Activated B cell treated with CpG ODN at 0.5 μM for 24 hours (primary cell): ENCODE results near the gene VOPP1. TPM values are rescaled to one million over a fixed set of nuclear protein-coding genes. Genes with fewer than 3 reads are reported as not detected.

Source experiments
- ATAC-seq: fragments of 200-7000 bp; cut with Tn5 transposase; one replicate; pipeline ENCODE4 v1.10.0; 2021; ENCODE audit warnings: low read depth, mild to moderate bottlenecking, moderate library complexity
- CTCF ChIA-PET: fragments of 350-600 bp; sonication (Branson Sonifier 250); formaldehyde crosslinking; loops from one replicate; lab custom pipeline; 2021; ENCODE audit warnings: antibody characterized with exemption; lab: Charles Lee
- POLR2A ChIA-PET: fragments of 350-600 bp; sonication (Branson Sonifier 250); formaldehyde crosslinking; loops from one replicate; lab custom pipeline; 2021; ENCODE audit warnings: antibody characterized with exemption; lab: Charles Lee
- DNase-seq: peaks from one replicate; pipeline ENCODE4 v3.0.0; 2022
- H3K27ac Mint-ChIP-seq: one replicate; pipeline ENCODE4 v1.8.0; 2020; ENCODE audit warnings: mixed read lengths
- H3K27me3 Mint-ChIP-seq: one replicate; pipeline ENCODE4 v1.8.0; 2021; ENCODE audit warnings: mixed read lengths
- H3K36me3 Mint-ChIP-seq: one replicate; pipeline ENCODE4 v1.8.0; 2021; ENCODE audit warnings: low read depth, mixed read lengths
- H3K4me1 Mint-ChIP-seq: one replicate; pipeline ENCODE4 v1.8.0; 2021; ENCODE audit warnings: mixed read lengths
- H3K4me3 Mint-ChIP-seq: one replicate; pipeline ENCODE4 v1.8.0; 2020; ENCODE audit warnings: mild to moderate bottlenecking, mixed read lengths
- H3K9me3 Mint-ChIP-seq: one replicate; pipeline ENCODE4 v1.8.0; 2020; ENCODE audit warnings: mixed read lengths
- CTCF ChIP-seq: fragments of 200-600 bp; IDR thresholded peaks from one replicate; pipeline ENCODE4 v1.8.0; 2022; ENCODE audit warnings: antibody characterized with exemption, mild to moderate bottlenecking
- intact Hi-C: fragments of 100-400 bp; cut with micrococcal nuclease; formaldehyde crosslinking; loops from one replicate; pipeline ENCODE4 v1.15.1; 2024
- total RNA-seq: library from RNA; stranded (reverse); gene quantifications from 2 replicates; pipeline ENCODE4 v1.2.3, GENCODE V29; 2022

VOPP1 gene
- total RNA-seq, 1 donor from 2014 or later: 438 TPM

- ChIA-PET POLR2A (interaction anchor here (1.1 kb wide), 1 partner anchor 7 kb away, joined by 3 read pairs; no protein-coding TSS in a partner anchor), CTCF (no interaction called here)
- intact Hi-C loops: loop anchor here (5.0 kb wide), 1 partner anchor 133 kb away; no protein-coding TSS in a partner anchor
- Mint-ChIP-seq H3K9me3 (no peaks in the 10 kb centered on the region), H3K4me1 (peaks cover 8% of the 10 kb centered on the region), H3K36me3 (peaks cover 48% of the 10 kb centered on the region), H3K27ac (no peak overlapping the region), H3K4me3 (no peak overlapping the region), H3K27me3 (no peaks in the 10 kb centered on the region)
- DNase-seq: no peak
- no peak for ATAC-seq
- TF ChIP-seq CTCF: no peak
Measured at GRCh38 chr7:55449205-55449991, 122.9 kb downstream of the VOPP1 start.

- H3K4me1 Mint-ChIP-seq: peaks cover 8% of the 10 kb centered on the region
- CTCF ChIA-PET: no interaction called here
- no peaks in the 10 kb centered on the region for H3K9me3 Mint-ChIP-seq
- intact Hi-C loops: loop anchor here (5.0 kb wide), 1 partner anchor 134 kb away; no protein-coding TSS in a partner anchor
- TF ChIP-seq CTCF: no peak
- H3K27ac Mint-ChIP-seq: no peak overlapping the region
- POLR2A ChIA-PET: no interaction called here
- ATAC-seq (no peak), DNase-seq (no peak)
- peaks cover 45% of the 10 kb centered on the region for H3K36me3 Mint-ChIP-seq
- H3K27me3 Mint-ChIP-seq: no peaks in the 10 kb centered on the region
- H3K4me3 Mint-ChIP-seq: no peak overlapping the region
Measured at GRCh38 chr7:55448526-55448925, 123.8 kb downstream of the VOPP1 start.

- Mint-ChIP-seq H3K4me3 (no peak overlapping the region), H3K27ac (peak overlapping the region; percentile 15), H3K9me3 (no peaks in the 10 kb centered on the region), H3K27me3 (no peaks in the 10 kb centered on the region), H3K36me3 (peaks cover 15% of the 10 kb centered on the region), H3K4me1 (peaks cover 6% of the 10 kb centered on the region)
- intact Hi-C loops: loop anchor here (5.0 kb wide), 1 partner anchor 138 kb away; no protein-coding TSS in a partner anchor
- CTCF ChIA-PET: no interaction called here
- DNase-seq: no peak
- no peak for TF ChIP-seq CTCF
- POLR2A ChIA-PET: interaction anchor here (1.2 to 1.4 kb wide), 2 partner anchors 82 to 89 kb away, joined by 3 to 5 read pairs; no protein-coding TSS in a partner anchor
- no peak for ATAC-seq
Measured at GRCh38 chr7:55444786-55445185, 127.5 kb downstream of the VOPP1 start.

GRCh38 chr7:55441774-55442522, 130.4 kb downstream of the VOPP1 start:
- ATAC-seq (no peak), DNase-seq (no peak)
- H3K4me1 Mint-ChIP-seq: peaks cover 5% of the 10 kb centered on the region
- POLR2A ChIA-PET: interaction anchor here (0.7 to 1.3 kb wide), 2 partner anchors 8 to 66 kb away, joined by 3 read pairs; no protein-coding TSS in a partner anchor
- no peak overlapping the region for H3K4me3 Mint-ChIP-seq
- no peak overlapping the region for H3K27ac Mint-ChIP-seq
- intact Hi-C loops: no loop called here
- no peaks in the 10 kb centered on the region for H3K9me3 Mint-ChIP-seq
- no peak for TF ChIP-seq CTCF
- CTCF ChIA-PET: no interaction called here
- H3K36me3 Mint-ChIP-seq: peaks cover 9% of the 10 kb centered on the region
- H3K27me3 Mint-ChIP-seq: no peaks in the 10 kb centered on the region

GRCh38 chr7:55441002-55441401, 131.3 kb downstream of the VOPP1 start:
- CTCF ChIA-PET: interaction anchor here (1.5 kb wide), 1 partner anchor 26 kb away, joined by 4 read pairs; no protein-coding TSS in a partner anchor
- Mint-ChIP-seq H3K9me3 (no peaks in the 10 kb centered on the region), H3K4me3 (no peak overlapping the region), H3K36me3 (no peaks in the 10 kb centered on the region), H3K27ac (no peak overlapping the region), H3K27me3 (no peaks in the 10 kb centered on the region), H3K4me1 (peaks cover 5% of the 10 kb centered on the region)
- DNase-seq: no peak
- no peak for ATAC-seq
- POLR2A ChIA-PET: no interaction called here
- intact Hi-C loops: no loop called here
- no peak for TF ChIP-seq CTCF
